AG04449 (cell line): ENCODE measurements around the gene PPP2R5A.
"Not testable (repeated sequence)": the region's sequence is repeated elsewhere in the genome, so short reads cannot be mapped to it uniquely, and the experiment has no call there.

Experiments
- CTCF ChIA-PET: fragments of 350-600 bp; formaldehyde crosslinking; extraction: SDS; loops from one replicate; lab custom pipeline; 2021; ENCODE audit warnings: antibody characterized with exemption; lab: Yijun Ruan, JAX
- POLR2A ChIA-PET: fragments of 400-600, 350-600 bp; formaldehyde crosslinking; extraction: SDS; loops from one replicate; lab custom pipeline; 2020; ENCODE audit warnings: antibody characterized with exemption, inconsistent platforms; lab: Yijun Ruan, JAX
- DNase-seq: peaks from one replicate; pipeline ENCODE4 v3.0.0-alpha.2; 2010; ENCODE audit warnings: low read depth, low spot score
- H3K4me3 ChIP-seq: 2 replicates; pipeline ENCODE4 v1.5.1; 2011; ENCODE audit warnings: low read depth, mild to moderate bottlenecking, control low read depth, low read length
- CTCF ChIP-seq: IDR thresholded peaks from one replicate; pipeline ENCODE4 v1.5.1; 2011; ENCODE audit warnings: mild to moderate bottlenecking, moderate library complexity, low read length, control low read depth, inconsistent platforms; ENCODE audit not compliant: insufficient read depth; ENCODE audit errors: missing control alignments

Gene PPP2R5A

DNA sequence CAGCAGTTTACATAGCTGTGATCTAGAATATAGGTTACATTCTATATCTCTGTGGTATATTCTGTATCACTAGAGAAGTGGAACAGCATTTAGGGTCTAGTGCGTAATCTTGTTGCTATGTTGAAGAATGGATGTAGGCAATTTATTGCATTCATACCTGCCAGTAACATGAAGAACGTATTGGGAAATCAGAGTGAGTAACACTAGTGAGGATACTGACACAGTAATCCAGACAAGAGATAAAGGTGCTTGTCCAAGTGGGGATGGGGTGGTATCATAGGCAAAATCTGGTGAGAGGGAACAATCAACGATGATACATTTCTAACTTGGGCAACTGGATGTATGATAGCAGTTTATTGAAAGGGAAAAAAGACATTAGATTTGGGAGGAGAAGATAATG is 9.8 kb downstream of the PPP2R5A start:
- CTCF ChIA-PET: interaction anchor here (6.6 to 7.3 kb wide), 2 partner anchors 224 to 231 kb away, joined by 71 to 179 read pairs; no protein-coding TSS in a partner anchor

DNA sequence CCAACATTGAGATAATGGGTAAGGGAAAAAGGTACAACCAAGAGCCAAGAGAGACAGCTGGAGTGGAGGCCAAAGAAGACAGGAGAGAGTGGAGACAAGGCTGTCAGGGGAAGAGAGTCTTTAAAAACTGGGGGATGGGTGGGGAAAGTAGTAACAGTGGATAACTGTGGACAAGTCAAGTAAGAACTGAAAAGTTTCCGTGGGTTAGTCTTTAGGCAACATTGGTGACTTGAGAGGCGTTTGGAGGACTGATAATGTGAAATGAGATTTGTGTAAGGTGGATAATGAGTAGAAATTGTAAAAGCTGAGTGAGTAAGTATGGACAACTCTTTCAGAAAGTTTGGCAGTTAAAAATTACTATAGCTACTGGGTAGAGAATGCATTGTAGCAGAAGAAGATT is 10.4 kb downstream of the PPP2R5A start:
- no peak for DNase-seq
- TF ChIP-seq CTCF: no peak
- ChIA-PET CTCF (interaction anchor here (0.7 to 7.3 kb wide), 5 partner anchors 15 to 231 kb away, joined by 3 to 179 read pairs (median 4); no protein-coding TSS in a partner anchor), POLR2A (no interaction called here)
- no peak overlapping the region for H3K4me3 ChIP-seq

More for the DNA sequence above, 9.8 kb downstream of the PPP2R5A start:
- DNase-seq: no peak
- TF ChIP-seq CTCF: no peak
- H3K4me3 ChIP-seq: no peak overlapping the region
- POLR2A ChIA-PET: no interaction called here

GRCh38 chr1:212297338-212297737 is 12.1 kb downstream of the PPP2R5A start:
- ChIA-PET CTCF (no interaction called here), POLR2A (no interaction called here)
- no peak for DNase-seq
- no peak for TF ChIP-seq CTCF
- H3K4me3 ChIP-seq: no peak overlapping the region

DNA sequence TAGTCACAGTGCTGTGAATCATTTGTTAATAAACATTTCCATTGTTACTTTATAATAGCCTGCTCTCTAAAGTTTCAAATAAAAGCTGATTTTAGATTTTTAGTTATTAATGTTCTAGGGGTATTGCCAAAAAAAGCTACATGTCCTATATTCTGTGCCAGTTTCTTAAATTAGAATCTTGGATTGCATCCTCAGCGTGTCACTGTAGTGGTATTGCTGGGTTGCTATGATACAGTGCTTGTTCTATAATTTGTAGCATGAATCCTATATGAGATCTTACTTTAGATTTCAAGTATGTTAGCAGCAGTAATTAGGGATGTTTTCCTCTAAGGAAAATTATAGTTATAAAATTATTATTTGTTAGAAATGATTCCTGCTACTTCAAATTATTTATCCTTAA is 16.4 kb downstream of the PPP2R5A start:
- no peak overlapping the region for H3K4me3 ChIP-seq
- no peak for DNase-seq
- TF ChIP-seq CTCF: no peak
- CTCF ChIA-PET: interaction anchor here (0.9 to 2.1 kb wide), 4 partner anchors 10 to 231 kb away, joined by 3 to 12 read pairs (median 6); no protein-coding TSS in a partner anchor
- POLR2A ChIA-PET: no interaction called here

GRCh38 chr1:212302745-212303383 is 17.7 kb downstream of the PPP2R5A start:
- no peak for DNase-seq
- no peak for TF ChIP-seq CTCF
- ChIA-PET POLR2A (no interaction called here), CTCF (interaction anchor here (0.9 to 2.1 kb wide), 4 partner anchors 9 to 233 kb away, joined by 3 to 12 read pairs (median 6); no protein-coding TSS in a partner anchor)
- no peak overlapping the region for H3K4me3 ChIP-seq

DNA sequence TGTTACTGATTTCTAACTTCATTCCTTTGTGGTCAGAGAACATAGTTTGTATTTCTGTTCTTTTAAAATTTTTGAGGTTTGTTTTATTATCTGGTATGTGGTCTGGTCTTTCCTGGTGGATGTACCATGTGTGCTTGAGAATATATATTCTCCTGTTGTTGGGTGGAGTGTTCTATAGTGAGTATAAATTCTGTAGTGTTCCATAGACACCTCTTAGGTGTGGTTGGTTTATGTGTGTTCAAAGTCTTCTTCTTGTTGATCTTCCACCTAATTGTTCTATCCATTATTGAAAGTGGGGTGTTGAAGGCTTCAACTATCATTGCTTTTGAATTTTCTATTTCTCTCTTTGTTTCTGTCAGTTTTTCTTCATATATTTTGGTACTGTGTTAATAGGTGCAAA is 20.1 kb downstream of the PPP2R5A start:
- H3K4me3 ChIP-seq: no peak overlapping the region
- ChIA-PET CTCF (interaction anchor here (1.1 to 1.9 kb wide), 3 partner anchors 14 to 270 kb away, joined by 5 to 18 read pairs (median 5); partner anchors contain the start of genes DTL and INTS7), POLR2A (no interaction called here)
- no peak for DNase-seq
- TF ChIP-seq CTCF: no peak

DNA sequence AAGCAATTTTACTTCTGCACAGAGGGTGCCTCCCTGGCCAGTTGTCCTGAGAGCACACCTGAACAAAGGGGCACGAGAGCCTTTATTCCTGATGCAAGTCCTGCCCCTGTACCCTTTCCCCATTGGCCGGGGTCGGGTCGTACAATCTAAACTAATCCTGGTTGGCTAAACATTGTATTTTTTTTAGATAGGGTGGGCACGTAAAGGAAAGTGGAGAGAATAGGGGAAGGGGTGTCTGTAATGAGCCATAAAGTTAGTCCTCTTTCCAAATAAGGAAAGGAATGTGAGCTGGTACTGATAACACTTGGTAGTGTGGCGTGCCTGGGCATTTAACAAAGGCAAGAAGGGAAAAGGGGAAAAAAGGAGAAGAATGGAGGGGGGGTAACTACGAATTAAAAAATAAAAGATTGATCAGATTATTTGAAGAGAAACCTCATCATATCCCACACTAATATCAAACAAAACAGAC is 20.8 kb downstream of the PPP2R5A start:
- CTCF ChIA-PET, POLR2A ChIA-PET, DNase-seq, H3K4me3 ChIP-seq: not testable (repeated sequence)
